ENCODE results near the gene SVIL.

The SVIL gene, protein sequence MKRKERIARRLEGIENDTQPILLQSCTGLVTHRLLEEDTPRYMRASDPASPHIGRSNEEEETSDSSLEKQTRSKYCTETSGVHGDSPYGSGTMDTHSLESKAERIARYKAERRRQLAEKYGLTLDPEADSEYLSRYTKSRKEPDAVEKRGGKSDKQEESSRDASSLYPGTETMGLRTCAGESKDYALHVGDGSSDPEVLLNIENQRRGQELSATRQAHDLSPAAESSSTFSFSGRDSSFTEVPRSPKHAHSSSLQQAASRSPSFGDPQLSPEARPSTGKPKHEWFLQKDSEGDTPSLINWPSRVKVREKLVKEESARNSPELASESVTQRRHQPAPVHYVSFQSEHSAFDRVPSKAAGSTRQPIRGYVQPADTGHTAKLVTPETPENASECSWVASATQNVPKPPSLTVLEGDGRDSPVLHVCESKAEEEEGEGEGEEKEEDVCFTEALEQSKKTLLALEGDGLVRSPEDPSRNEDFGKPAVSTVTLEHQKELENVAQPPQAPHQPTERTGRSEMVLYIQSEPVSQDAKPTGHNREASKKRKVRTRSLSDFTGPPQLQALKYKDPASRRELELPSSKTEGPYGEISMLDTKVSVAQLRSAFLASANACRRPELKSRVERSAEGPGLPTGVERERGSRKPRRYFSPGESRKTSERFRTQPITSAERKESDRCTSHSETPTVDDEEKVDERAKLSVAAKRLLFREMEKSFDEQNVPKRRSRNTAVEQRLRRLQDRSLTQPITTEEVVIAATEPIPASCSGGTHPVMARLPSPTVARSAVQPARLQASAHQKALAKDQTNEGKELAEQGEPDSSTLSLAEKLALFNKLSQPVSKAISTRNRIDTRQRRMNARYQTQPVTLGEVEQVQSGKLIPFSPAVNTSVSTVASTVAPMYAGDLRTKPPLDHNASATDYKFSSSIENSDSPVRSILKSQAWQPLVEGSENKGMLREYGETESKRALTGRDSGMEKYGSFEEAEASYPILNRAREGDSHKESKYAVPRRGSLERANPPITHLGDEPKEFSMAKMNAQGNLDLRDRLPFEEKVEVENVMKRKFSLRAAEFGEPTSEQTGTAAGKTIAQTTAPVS (N-terminal part only)

GRCh38 chr10:29634764-29635625 lies at the start of gene SVIL:
TSS of gene SVIL (minus strand) at chr10:29634971. CDS start at chr10:29555058, 79,913 bp downstream.
- DNase-seq, result no peak

DNA sequence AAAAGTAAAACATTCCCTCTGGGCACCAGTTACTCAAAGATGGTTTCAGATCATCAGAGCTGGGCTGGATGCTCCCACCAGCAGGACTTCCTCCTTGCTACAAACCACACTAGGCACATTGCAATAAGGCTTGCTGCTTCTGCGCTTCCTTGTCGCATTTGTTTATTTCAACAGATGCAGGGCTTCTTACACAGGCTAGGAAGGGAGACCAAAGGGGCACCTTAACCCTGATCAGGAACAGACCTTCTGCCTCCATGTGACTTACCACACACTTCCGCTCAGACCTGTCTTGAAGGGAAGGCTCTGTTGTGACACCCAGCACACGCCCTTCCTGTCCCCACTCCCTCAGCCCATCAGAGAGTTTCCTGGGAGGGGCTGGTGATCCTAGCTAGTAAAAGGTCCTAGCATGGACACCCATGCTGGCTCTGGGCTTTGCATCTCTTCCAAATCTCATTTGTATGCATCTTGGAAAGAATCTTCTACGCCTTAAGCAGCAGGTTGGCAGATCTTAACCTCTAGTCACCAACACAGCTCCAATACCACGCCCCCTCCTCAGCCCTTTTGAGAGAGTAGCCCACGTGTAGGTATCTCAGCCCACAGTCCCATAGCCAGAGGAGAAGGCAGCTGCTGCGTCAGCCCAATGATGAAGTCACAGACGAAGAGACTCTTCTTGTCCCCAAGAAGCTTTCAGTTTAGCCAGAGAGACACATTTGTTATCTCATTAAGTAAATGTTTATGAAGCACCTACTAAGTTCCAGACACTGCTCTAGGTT lies 47.1 kb upstream of the SVIL start:
- DNase-seq, result no peak

GRCh38 chr10:29680091-29680490 lies 45.3 kb upstream of the SVIL start:
- no peak for DNase-seq

GRCh38 chr10:29676732-29677131 lies 42.0 kb upstream of the SVIL start:
- no peak for DNase-seq

GRCh38 chr10:29675984-29676383 lies 41.2 kb upstream of the SVIL start:
- DNase-seq, result no peak

- no peak for DNase-seq
Measured at GRCh38 chr10:29671968-29672367, 37.2 kb upstream of the SVIL start.

GRCh38 chr10:29671228-29671780 lies 36.5 kb upstream of the SVIL start:
- no peak for DNase-seq

GRCh38 chr10:29670761-29671160 lies 36.0 kb upstream of the SVIL start:
- no peak for DNase-seq

DNA sequence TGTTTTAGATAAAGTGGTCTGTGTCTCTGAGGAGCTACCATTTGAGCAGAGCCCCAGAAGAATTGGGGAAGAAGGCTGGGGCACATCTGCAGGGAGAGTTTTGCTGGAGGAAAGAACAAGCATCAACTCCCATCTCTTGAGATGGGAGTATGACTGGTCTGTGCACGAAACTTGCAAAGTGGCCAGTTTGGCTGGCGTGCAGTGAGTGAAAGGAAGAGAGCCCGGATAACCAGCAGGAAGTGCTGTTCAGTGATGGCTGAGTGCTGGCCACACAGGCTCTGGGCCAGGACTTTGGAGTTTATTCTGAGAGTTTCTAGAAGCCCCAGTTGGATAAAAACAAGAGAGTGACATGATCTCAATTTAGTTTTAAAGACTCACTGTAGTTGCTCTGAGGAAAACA lies 34.4 kb upstream of the SVIL start:
- no peak for DNase-seq

- no peak for DNase-seq
Measured at GRCh38 chr10:29668628-29669027, 33.9 kb upstream of the SVIL start.

GRCh38 chr10:29667191-29667590 lies 32.4 kb upstream of the SVIL start:
- DNase-seq, result no peak

GRCh38 chr10:29666201-29666600 lies 31.4 kb upstream of the SVIL start:
- no peak for DNase-seq

DNA sequence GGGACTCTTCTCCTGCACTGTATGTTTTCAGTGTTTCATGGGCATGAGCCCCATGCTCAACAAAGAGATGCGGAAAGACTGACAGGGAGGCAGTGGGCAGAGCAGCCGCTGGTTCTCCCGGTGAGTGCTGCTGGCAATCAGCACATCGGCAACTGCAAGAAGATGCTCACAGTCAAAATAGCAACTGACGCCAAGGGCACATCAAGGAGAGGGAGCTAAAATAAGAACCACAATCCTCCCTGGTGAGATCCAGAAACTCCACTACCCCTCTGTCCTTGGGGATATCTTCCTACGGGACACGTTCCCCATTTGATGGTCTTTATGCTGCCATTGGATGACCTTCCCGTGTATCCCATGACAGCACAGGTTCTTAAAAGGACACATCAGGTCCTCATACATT lies 28.9 kb upstream of the SVIL start:
- no peak for DNase-seq

DNA sequence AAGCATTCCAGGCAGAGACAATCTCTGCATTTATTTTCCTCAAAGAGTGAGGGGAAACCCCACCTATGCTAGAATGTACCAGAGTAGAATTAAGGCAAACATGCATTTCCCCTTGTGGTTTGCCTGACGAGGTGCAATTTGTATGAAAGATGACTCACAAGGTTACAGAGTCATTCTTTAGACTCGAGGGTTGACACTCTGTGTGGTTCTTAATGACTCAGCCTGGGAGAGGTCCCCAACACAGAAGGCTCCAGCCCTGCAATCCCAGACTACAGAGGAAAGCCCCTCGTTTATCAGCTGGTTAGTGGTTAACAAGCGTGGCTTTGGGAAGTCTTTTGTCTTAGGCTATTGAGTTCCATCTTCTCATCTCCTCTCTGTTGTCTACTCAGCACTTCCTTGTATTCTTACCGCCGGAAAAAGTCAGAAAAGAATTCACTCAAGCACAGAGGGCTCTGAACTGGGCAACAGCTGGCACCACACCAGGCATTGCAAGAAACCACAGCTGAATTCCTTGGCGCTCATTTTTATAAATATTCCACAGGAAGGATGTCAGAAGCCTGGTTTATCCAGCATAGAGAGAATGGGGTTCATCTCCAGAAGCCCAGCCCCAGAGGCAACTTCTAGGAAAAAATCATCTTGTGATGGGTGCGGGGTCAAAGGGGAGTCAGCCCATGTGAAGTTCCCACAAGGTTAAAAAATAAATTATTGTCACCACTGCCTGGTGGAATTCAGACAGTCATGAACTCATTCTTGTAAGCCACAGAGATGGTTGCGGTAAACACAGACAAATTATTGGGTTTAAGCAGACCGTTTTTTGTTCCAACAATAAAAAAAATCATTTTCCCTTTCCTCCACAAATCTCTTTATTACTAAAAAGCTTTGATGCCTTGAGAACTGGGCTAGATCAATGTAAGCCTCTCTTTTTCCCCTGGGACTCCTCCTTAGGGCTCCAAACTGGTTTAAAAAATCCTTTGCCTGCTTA lies 24.5 kb upstream of the SVIL start:
- DNase-seq, result no peak

GRCh38 chr10:29657719-29658274 lies 23.0 kb upstream of the SVIL start:
- DNase-seq, result no peak

DNA sequence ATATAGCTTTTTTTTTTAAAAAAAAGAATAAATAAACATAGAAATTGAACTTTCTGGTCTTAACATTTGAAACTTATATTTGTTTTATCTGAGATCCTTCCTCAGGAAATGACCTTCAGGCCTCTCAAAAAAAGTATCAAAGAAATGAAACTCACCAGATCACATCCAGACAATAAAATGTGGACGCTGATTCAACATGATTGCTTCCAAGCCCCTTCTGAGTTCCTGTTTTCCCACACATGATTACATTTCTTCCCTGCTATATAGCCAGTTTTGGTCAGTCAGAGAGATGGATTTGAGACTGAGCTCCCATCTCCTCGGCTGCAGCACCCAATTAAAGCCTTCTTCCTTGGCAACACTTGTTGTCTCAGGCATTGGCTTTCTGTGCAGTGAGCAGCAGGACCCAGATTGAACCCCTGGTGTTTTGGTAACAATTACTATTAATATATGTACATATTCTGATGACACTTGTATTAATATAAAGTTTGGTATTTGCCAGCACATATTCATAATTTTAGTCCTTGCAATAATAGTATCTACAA lies 21.8 kb upstream of the SVIL start:
- no peak for DNase-seq

DNA sequence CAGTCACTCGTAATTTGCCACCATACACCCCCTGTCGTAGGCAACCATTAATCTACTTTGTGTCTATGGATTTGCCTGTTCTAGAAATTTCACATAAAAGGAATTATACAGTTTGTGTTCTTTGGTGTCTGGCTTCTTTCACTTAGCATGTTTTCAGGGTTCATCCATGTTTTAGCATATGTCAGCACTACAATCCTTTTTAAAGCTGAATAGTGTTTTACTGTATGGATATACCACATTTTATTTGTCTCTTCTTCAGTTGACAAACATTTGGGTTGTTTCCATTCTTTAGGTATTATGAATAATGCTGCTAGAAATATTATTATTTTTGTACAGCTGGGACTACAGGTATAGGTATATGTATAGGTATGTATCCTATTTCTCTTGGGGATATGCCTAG lies 17.4 kb upstream of the SVIL start:
- DNase-seq, result no peak

GRCh38 chr10:29651767-29652166 lies 17.0 kb upstream of the SVIL start:
- no peak for DNase-seq

DNA sequence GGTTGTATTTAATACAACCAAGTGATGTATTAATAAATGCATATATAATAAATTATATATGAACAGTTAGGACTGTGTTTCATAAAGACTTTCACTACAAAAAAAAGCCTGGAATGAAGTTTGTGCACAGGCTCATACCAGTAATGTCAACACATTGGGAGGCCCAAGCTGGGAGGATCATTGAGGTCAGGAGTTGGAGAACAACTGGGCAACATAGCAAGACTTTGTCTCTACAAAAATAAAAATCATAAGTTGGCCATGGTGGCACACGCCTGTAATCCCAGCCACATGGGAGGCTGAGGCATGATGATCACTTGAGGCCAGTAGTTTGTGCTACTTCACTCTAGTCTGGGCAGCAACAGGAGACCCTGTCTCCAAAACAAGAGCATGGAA lies 15.8 kb upstream of the SVIL start:
- no peak for DNase-seq
